Measurements from ENCODE around the gene TRRAP.

GRCh38 chr7:98996150-98996552 lies 117.8 kb downstream of the TRRAP start:
- TF ChIP-seq CTCF (IDR thresholded peaks at IDR 0.05; ENCODE audit: insufficient read depth, low read length) (no peak), POLR2AphosphoS5 (IDR thresholded peaks at IDR 0.05; ENCODE audit: low read depth) (no peak), GABPA (IDR thresholded peaks at IDR 0.05; ENCODE audit: low read depth) (no peak)
- TF ChIP-seq, protein P1, sequence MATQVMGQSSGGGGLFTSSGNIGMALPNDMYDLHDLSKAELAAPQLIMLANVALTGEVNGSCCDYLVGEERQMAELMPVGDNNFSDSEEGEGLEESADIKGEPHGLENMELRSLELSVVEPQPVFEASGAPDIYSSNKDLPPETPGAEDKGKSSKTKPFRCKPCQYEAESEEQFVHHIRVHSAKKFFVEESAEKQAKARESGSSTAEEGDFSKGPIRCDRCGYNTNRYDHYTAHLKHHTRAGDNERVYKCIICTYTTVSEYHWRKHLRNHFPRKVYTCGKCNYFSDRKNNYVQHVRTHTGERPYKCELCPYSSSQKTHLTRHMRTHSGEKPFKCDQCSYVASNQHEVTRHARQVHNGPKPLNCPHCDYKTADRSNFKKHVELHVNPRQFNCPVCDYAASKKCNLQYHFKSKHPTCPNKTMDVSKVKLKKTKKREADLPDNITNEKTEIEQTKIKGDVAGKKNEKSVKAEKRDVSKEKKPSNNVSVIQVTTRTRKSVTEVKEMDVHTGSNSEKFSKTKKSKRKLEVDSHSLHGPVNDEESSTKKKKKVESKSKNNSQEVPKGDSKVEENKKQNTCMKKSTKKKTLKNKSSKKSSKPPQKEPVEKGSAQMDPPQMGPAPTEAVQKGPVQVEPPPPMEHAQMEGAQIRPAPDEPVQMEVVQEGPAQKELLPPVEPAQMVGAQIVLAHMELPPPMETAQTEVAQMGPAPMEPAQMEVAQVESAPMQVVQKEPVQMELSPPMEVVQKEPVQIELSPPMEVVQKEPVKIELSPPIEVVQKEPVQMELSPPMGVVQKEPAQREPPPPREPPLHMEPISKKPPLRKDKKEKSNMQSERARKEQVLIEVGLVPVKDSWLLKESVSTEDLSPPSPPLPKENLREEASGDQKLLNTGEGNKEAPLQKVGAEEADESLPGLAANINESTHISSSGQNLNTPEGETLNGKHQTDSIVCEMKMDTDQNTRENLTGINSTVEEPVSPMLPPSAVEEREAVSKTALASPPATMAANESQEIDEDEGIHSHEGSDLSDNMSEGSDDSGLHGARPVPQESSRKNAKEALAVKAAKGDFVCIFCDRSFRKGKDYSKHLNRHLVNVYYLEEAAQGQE (IDR thresholded peaks at IDR 0.05; ENCODE audit: insufficient replicate concordance, low read depth): no peak
